ENCODE results near the gene MTFR1L.

Gene MTFR1L

GRCh38 chr1:25782608-25783201 is 37.0 kb upstream of the MTFR1L start:
- TF ChIP-seq CTCF (IDR thresholded peaks at IDR 0.05; ENCODE audit: extremely low read depth, missing control alignments), result no peak
- no peak for DNase-seq (ENCODE audit: low spot score)

GRCh38 chr1:25784575-25785051 is 35.1 kb upstream of the MTFR1L start:
- no peak for DNase-seq (ENCODE audit: low spot score)
- TF ChIP-seq CTCF (IDR thresholded peaks at IDR 0.05; ENCODE audit: extremely low read depth, missing control alignments), result no peak

GRCh38 chr1:25785333-25786067 is 34.3 kb upstream of the MTFR1L start:
- no peak for DNase-seq (ENCODE audit: low spot score)
- no peak for TF ChIP-seq CTCF (IDR thresholded peaks at IDR 0.05; ENCODE audit: extremely low read depth, missing control alignments)

- no peak for TF ChIP-seq CTCF (IDR thresholded peaks at IDR 0.05; ENCODE audit: extremely low read depth, missing control alignments)
- DNase-seq (ENCODE audit: low spot score), result no peak
Measured at GRCh38 chr1:25786887-25787759, 32.6 kb upstream of the MTFR1L start.

- no peak for TF ChIP-seq CTCF (IDR thresholded peaks at IDR 0.05; ENCODE audit: extremely low read depth, missing control alignments)
- no peak for DNase-seq (ENCODE audit: low spot score)
Measured at GRCh38 chr1:25787760-25788166, 32.0 kb upstream of the MTFR1L start.

- TF ChIP-seq CTCF (IDR thresholded peaks at IDR 0.05; ENCODE audit: extremely low read depth, missing control alignments), result no peak
- no peak for DNase-seq (ENCODE audit: low spot score)
Measured at GRCh38 chr1:25790472-25790871, 29.3 kb upstream of the MTFR1L start.

- TF ChIP-seq CTCF (IDR thresholded peaks at IDR 0.05; ENCODE audit: extremely low read depth, missing control alignments), result no peak
- no peak for DNase-seq (ENCODE audit: low spot score)
Measured at GRCh38 chr1:25792115-25792514, 27.6 kb upstream of the MTFR1L start.

All from GM20000 (cell line).